ENCODE results near the gene TDRD7.

Gene TDRD7

DNA sequence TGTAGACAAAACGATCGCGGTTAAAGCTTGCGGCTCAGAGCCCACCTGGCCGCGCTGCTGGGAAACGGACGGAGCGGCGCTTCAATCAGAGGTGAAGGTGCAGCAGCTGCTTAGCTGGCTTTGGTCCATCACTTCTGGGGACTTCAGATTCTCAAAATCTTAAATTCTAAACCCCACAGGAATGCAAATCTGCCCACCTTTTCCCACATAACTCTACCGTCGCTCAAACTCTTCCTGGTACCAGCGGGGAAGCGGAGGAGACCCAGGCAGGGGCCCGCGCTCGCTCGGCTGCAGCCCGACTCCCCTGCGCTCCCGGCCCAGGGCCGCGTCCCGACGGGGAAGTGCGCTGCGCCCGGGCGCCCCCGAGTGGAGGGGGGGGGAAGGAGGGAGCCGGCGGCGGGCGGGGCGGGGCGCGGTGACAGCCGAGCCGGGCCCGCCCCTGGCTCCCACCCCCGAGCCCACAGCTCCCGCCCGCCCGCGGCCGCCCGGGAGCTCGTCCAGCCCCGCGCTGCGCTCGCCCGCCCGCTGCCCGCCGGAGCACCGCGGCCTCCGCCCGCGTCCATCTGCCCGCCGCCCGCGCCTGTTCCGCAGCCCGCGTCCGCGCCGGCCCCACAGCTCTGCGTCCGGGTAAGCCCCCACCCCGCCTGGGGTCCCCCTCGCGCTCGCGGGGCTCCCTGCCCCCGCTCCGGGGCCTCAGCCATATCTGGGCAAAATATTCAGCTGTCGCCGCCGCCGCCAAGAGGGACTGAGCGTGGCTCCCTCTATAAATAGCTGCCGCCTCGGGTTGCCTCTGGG lies 89.5 kb downstream of the TDRD7 start, which contains the start of gene TMOD1:
TMOD1 (plus strand) TSS at position 490 of the 795 bp plus-strand sequence. CDS start 22,523 bp downstream, outside the sequence.
- H3K27ac ChIP-seq (replicated peaks), result no peak within 1 kb of the TSS
- H3K27me3 ChIP-seq (ENCODE audit: insufficient read depth, poor library complexity, severe bottlenecking), result peaks cover 32% of the 10 kb centered on the region
- peak in 1 of 2 experiments; percentile 38 for DNase-seq (ENCODE audit: low read depth in 1 of 2, low spot score in 1 of 2)
- peak within 1 kb of the TSS; percentile 68 for H3K4me3 ChIP-seq (replicated peaks; ENCODE audit: insufficient read depth, low read length)
- no peak for TF ChIP-seq CTCF (IDR thresholded peaks at IDR 0.05; ENCODE audit: insufficient read depth, low read length)
- TF ChIP-seq POLR2AphosphoS5 (IDR thresholded peaks at IDR 0.05; ENCODE audit: low read depth), result no peak
- no peak for TF ChIP-seq REST (IDR thresholded peaks at IDR 0.05; ENCODE audit: insufficient replicate concordance, low read depth)
- no peak for TF ChIP-seq GABPA (IDR thresholded peaks at IDR 0.05; ENCODE audit: low read depth)
- TF ChIP-seq SPI1 (IDR thresholded peaks at IDR 0.05; ENCODE audit: borderline replicate concordance, low read depth), result peak; percentile 30; the same call in 1 of the 2 replicates

DNA sequence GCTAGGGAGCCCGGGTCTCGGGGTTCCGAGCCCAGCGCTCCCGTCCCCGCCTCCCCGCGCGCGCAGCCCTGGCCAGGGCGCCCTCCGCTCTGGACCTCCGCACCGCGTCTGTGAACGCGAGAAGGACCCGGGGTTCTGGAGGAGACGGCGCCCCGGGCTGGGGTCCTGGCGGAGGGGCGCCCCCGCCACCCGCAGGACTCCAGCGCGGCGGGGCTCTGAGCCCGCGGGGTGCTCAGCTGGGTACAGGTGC lies 90.0 kb downstream of the TDRD7 start:
- peak overlapping the region; percentile 68 for H3K4me3 ChIP-seq (replicated peaks; ENCODE audit: insufficient read depth, low read length)
- H3K27me3 ChIP-seq (ENCODE audit: insufficient read depth, poor library complexity, severe bottlenecking), result peaks cover 33% of the 10 kb centered on the region
- no peak overlapping the region for H3K27ac ChIP-seq (replicated peaks)

More for the DNA sequence above, 90.0 kb downstream of the TDRD7 start:
- no peak for DNase-seq (ENCODE audit: low read depth in 1 of 2, low spot score in 1 of 2)
- no peak for TF ChIP-seq CTCF (IDR thresholded peaks at IDR 0.05; ENCODE audit: insufficient read depth, low read length)
- no peak for TF ChIP-seq GABPA (IDR thresholded peaks at IDR 0.05; ENCODE audit: low read depth)
- TF ChIP-seq REST (IDR thresholded peaks at IDR 0.05; ENCODE audit: insufficient replicate concordance, low read depth), result no peak
- TF ChIP-seq POLR2AphosphoS5 (IDR thresholded peaks at IDR 0.05; ENCODE audit: low read depth), result no peak
- TF ChIP-seq SPI1 (IDR thresholded peaks at IDR 0.05; ENCODE audit: borderline replicate concordance, low read depth), result no peak

Measured in HL-60 (cell line).